OCI-LY7 (cell line): Measurements from ENCODE around the gene SEC61A1. TPM values are rescaled to one million over a fixed set of nuclear protein-coding genes. Genes with fewer than 3 reads are reported as not detected.

Source experiments
- BruUV-seq: library from RNA; stranded (reverse); fragments of 400-500 nt; replicated peaks from 2 replicates; lab custom pipeline; 2021; lab: Mats Ljungman, UMichigan
- CTCF ChIA-PET: fragments of 300-600 bp; sonication (Branson Sonifier 250); formaldehyde crosslinking; loops from one replicate; lab custom pipeline; 2022; ENCODE audit warnings: antibody characterized with exemption; ENCODE audit not compliant: unreplicated experiment; lab: Charles Lee
- POLR2A ChIA-PET: fragments of 300-600 bp; sonication (Branson Sonifier 250); formaldehyde crosslinking; loops from one replicate; lab custom pipeline; 2022; ENCODE audit warnings: antibody characterized with exemption; lab: Charles Lee
- DNase-seq: peaks from one replicate; pipeline ENCODE4 v3.0.0-alpha.2; 2015; ENCODE audit warnings: low spot score
- H2AFZ ChIP-seq: fragments of 200-600 bp; sonication (generic), shearing (Covaris generic); 2 replicates; pipeline ENCODE4 v1.6.1; 2014; ENCODE audit warnings: mild to moderate bottlenecking, antibody characterized with exemption, low read length, moderate library complexity
- H3K27ac ChIP-seq: fragments of 200-600 bp; sonication (generic); 2 replicates; pipeline ENCODE4 v1.5.1; 2014; ENCODE audit warnings: mixed run types, low read depth, mild to moderate bottlenecking, moderate library complexity, low read length, inconsistent platforms; ENCODE audit not compliant: poor library complexity, severe bottlenecking
- H3K36me3 ChIP-seq: fragments of 200-600 bp; sonication (generic); 2 replicates; pipeline ENCODE4 v1.6.1; 2014; ENCODE audit warnings: mild to moderate bottlenecking, antibody characterized with exemption, low read length, moderate library complexity, mixed read lengths; ENCODE audit not compliant: insufficient read depth
- H3K4me1 ChIP-seq: fragments of 200-600 bp; sonication (generic); 2 replicates; pipeline ENCODE4 v1.5.1; 2014; ENCODE audit warnings: mild to moderate bottlenecking, low read length; ENCODE audit not compliant: insufficient read depth, poor library complexity, severe bottlenecking
- H3K4me2 ChIP-seq: fragments of 200-600 bp; sonication (generic); 2 replicates; pipeline ENCODE4 v1.6.1; 2014; ENCODE audit warnings: mild to moderate bottlenecking, low read length
- H3K4me3 ChIP-seq: fragments of 200-600 bp; sonication (generic); 2 replicates; pipeline ENCODE4 v1.5.1; 2014; ENCODE audit warnings: mild to moderate bottlenecking, low read depth, low read length; ENCODE audit not compliant: poor library complexity, severe bottlenecking
- H3K79me2 ChIP-seq: fragments of 200-600 bp; sonication (generic); 2 replicates; pipeline ENCODE4 v1.6.1; 2016; ENCODE audit warnings: low read depth, mild to moderate bottlenecking, low read length, moderate library complexity, mixed read lengths; ENCODE audit not compliant: insufficient read depth
- H3K9me2 ChIP-seq: fragments of 200-600 bp; sonication (generic); 2 replicates; pipeline ENCODE4 v1.6.1; 2016; ENCODE audit warnings: mild to moderate bottlenecking, low read length, mixed read lengths; ENCODE audit not compliant: insufficient read depth
- H3K9me3 ChIP-seq: fragments of 200-600 bp; sonication (generic); 2 replicates; pipeline ENCODE4 v1.6.1; 2014; ENCODE audit warnings: mild to moderate bottlenecking, mixed run types, low read length, mixed read lengths
- H4K20me1 ChIP-seq: fragments of 200-600 bp; sonication (generic); 2 replicates; pipeline ENCODE4 v1.6.1; 2014; ENCODE audit warnings: mild to moderate bottlenecking, antibody characterized with exemption, low read length, moderate library complexity, mixed read lengths; ENCODE audit not compliant: insufficient read depth
- EZH2phosphoT487 ChIP-seq: fragments of 200-600 bp; sonication (generic); IDR thresholded peaks from 2 replicates; pipeline ENCODE4 v1.6.1; 2018; ENCODE audit warnings: low read depth, borderline replicate concordance, mild to moderate bottlenecking, mixed run types, antibody characterized with exemption, low read length, moderate library complexity, mixed read lengths
- intact Hi-C: fragments of 100-400 bp; cut with micrococcal nuclease; formaldehyde crosslinking; loops from one replicate; pipeline ENCODE4 v1.10.0; 2022; ENCODE audit not compliant: unreplicated experiment
- total RNA-seq, 2 experiments: library from RNA; depleted of rRNA in 1 of 2; stranded (reverse); fragments of >200 nt in 1 of 2; shearing (Covaris generic) in 1 of 2; gene quantifications; 2 replicates each; pipeline ENCODE4 v1.2.3, GENCODE V29; 2014 to 2022
- TF ChIP-seq, protein P1 (sequence below): fragments of 200-600 bp; sonication (generic); conservative IDR thresholded peaks from 2 replicates; pipeline ENCODE4 v1.5.1; 2014; ENCODE audit warnings: mild to moderate bottlenecking, antibody characterized with exemption, low read length, moderate library complexity, mixed read lengths

Gene SEC61A1
- total RNA-seq, 2 experiments from 2014 or later = 85.2 to 133 TPM

DNA sequence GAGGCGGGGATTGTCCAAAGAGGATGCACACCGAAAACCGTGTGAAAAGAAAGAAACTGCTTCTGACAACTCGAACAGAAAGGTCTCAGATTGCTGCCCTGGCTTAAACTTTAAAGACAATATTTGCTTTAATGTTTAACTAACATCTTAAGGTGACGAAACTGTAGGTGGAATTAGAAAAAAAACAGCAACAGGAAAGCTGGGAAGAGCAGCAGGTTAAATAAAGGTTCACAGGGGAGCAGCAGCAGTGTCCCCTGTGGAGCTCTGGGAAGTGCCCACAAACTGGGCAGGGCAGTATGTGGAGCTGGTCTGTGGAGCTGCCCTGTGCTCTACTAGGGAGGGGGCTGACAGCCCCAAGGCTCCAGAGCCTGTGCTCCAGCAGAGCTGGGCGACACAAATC lies 46.0 kb downstream of the SEC61A1 start:
- Histone ChIP-seq H2AFZ (no peak overlapping the region), H3K4me3 (no peak overlapping the region), H3K79me2 (no peaks in the 10 kb centered on the region), H3K9me2 (no peaks in the 10 kb centered on the region), H3K9me3 (no peaks in the 10 kb centered on the region), H4K20me1 (no peaks in the 10 kb centered on the region; the same call in 1 of the 2 replicates), H3K27ac (no peak overlapping the region), H3K4me2 (no peak overlapping the region), H3K36me3 (peaks cover 96% of the 10 kb centered on the region), H3K4me1 (peaks cover 11% of the 10 kb centered on the region)
- no peak for TF ChIP-seq EZH2phosphoT487
- BruUV-seq = no TSS peak
- DNase-seq = no peak
- POLR2A ChIA-PET = no interaction called here
- intact Hi-C loops = loop anchor here (5.0 to 10.0 kb wide), 2 partner anchors 227 to 399 kb away; no protein-coding TSS in a partner anchor
- CTCF ChIA-PET = interaction anchor here (1.0 kb wide), 1 partner anchor 35 kb away, joined by 3 read pairs; no protein-coding TSS in a partner anchor

DNA sequence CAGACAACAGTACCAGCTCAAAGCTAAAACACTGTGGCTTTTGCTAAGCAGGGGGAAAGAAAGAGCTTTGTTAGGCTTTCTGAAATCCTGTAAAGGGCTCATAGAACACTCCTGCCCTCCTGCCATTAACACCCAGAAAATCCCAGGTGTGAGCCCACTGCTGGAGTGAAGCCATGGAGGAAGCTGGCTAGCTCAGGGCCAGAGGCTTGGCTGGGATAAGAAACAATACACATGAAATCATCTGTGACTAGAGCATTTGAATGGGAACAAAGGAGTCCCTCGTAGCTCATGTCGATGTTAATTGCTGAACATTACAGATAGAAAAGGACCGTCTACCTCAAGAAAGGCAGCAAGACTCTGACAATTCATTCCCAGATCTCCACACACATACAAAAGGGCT lies 47.9 kb downstream of the SEC61A1 start:
- intact Hi-C loops = no loop called here
- POLR2A ChIA-PET = interaction anchor here (1.2 kb wide), 1 partner anchor 16 kb away, joined by 3 read pairs; no protein-coding TSS in a partner anchor
- no peaks in the 10 kb centered on the region; the same call in 1 of the 2 replicates for H4K20me1 ChIP-seq

GRCh38 chr3:128100638-128101037 lies 48.4 kb downstream of the SEC61A1 start:
- Histone ChIP-seq H3K36me3 (peaks cover 97% of the 10 kb centered on the region), H4K20me1 (no peaks in the 10 kb centered on the region; the same call in 1 of the 2 replicates), H3K4me1 (peaks cover 6% of the 10 kb centered on the region), H3K27ac (no peak overlapping the region), H3K9me3 (no peaks in the 10 kb centered on the region), H3K79me2 (no peaks in the 10 kb centered on the region), H2AFZ (no peak overlapping the region), H3K9me2 (no peaks in the 10 kb centered on the region), H3K4me3 (no peak overlapping the region), H3K4me2 (no peak overlapping the region)
- ChIA-PET POLR2A (no interaction called here), CTCF (no interaction called here)
- intact Hi-C loops = no loop called here
- TF ChIP-seq, protein P1, sequence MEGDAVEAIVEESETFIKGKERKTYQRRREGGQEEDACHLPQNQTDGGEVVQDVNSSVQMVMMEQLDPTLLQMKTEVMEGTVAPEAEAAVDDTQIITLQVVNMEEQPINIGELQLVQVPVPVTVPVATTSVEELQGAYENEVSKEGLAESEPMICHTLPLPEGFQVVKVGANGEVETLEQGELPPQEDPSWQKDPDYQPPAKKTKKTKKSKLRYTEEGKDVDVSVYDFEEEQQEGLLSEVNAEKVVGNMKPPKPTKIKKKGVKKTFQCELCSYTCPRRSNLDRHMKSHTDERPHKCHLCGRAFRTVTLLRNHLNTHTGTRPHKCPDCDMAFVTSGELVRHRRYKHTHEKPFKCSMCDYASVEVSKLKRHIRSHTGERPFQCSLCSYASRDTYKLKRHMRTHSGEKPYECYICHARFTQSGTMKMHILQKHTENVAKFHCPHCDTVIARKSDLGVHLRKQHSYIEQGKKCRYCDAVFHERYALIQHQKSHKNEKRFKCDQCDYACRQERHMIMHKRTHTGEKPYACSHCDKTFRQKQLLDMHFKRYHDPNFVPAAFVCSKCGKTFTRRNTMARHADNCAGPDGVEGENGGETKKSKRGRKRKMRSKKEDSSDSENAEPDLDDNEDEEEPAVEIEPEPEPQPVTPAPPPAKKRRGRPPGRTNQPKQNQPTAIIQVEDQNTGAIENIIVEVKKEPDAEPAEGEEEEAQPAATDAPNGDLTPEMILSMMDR = no peak
- no peak for TF ChIP-seq EZH2phosphoT487
- BruUV-seq = no TSS peak
- no peak for DNase-seq

More for the DNA sequence above, 47.9 kb downstream of the SEC61A1 start:
- H3K36me3 ChIP-seq = peaks cover 97% of the 10 kb centered on the region
- H3K9me3 ChIP-seq = no peaks in the 10 kb centered on the region
- H3K9me2 ChIP-seq = no peaks in the 10 kb centered on the region
- CTCF ChIA-PET = no interaction called here
- no TSS peak for BruUV-seq
- no peak overlapping the region for H2AFZ ChIP-seq
- no peak overlapping the region for H3K27ac ChIP-seq
- H3K4me3 ChIP-seq = no peak overlapping the region
- no peaks in the 10 kb centered on the region for H3K79me2 ChIP-seq
- no peak for DNase-seq
- no peak for TF ChIP-seq EZH2phosphoT487
- TF ChIP-seq, protein P1 = no peak
- peaks cover 11% of the 10 kb centered on the region for H3K4me1 ChIP-seq
- H3K4me2 ChIP-seq = no peak overlapping the region
